ENCODE data around the gene CD160. TPM values are rescaled to one million over a fixed set of nuclear protein-coding genes. Genes with fewer than 3 reads are reported as not detected.
"Not testable (repeated sequence)": the region's sequence is repeated elsewhere in the genome, so short reads cannot be mapped to it uniquely, and the experiment has no call there.

CD160 gene
- total RNA-seq, 2 donors from 2014 or later, result not detected

DNA sequence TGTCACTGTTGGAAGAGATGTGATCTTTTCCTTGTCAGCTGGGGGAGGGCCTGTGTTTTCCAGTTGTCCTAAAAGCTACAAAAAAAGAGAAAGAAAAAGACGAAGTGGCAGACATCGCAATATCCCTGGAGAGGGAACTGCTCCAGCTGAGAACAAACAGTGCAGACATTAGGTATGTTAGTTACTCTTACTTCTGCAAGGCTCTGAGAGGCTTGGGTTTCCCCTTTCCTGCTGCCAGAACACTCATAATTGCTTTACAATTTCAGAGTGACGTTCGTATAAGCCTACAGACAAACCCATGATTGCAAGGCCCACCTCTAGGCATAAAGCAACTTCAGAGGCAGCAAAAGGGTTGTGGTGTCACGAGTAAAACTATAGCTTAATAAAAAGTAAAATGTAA lies 31.1 kb downstream of the CD160 start:
- no peak for DNase-seq (ENCODE audit: low spot score)
- intact Hi-C loops (cut with DNase I), result no loop called here

DNA sequence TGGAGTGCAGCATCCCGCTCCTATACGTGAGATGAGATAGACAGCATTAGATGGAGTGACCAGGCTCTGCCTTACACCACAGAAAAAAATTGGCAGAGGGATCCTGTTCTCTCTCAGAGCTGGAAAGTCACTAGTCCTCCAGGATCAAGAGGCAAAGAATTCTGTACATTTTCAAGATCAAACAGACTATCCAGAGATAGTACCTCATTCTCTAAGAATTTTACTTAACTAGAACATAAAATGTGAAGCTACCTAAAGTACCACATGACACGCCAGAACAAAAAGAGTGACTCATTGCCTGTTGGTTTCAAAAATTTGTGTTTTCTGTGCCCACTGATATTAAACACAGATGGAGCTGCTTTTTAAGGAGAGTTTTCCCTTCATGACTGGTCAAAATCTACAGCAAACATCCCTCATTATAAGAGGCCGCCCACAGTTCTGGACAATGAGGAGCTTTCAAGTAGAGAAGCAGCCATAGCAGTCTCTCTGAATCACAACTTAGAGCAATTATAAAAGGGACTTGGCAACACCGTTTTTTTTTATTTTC lies 32.3 kb downstream of the CD160 start:
- intact Hi-C loops (cut with DNase I), result no loop called here
- DNase-seq (ENCODE audit: low spot score), result no peak

DNA sequence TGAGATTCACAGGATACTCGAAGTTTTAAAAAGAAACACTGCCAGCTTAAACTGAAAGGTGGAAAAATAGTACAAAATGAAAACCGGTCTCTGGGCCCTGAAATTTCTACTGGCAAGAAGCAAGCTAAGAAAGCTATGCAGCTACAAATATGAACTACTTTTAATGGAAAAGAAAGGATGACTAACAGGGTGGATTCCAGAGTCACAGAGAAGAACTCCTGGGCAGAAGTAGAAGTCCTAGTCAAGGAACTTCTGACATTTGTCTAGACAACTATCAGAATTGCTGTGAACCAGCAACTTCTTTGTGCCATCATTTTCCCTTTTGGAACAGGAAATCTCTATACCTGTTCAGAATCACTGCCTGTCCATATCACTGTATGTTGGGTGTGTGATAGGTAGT lies 38.1 kb downstream of the CD160 start:
- DNase-seq (ENCODE audit: low spot score), result no peak
- intact Hi-C loops (cut with DNase I), result no loop called here

DNA sequence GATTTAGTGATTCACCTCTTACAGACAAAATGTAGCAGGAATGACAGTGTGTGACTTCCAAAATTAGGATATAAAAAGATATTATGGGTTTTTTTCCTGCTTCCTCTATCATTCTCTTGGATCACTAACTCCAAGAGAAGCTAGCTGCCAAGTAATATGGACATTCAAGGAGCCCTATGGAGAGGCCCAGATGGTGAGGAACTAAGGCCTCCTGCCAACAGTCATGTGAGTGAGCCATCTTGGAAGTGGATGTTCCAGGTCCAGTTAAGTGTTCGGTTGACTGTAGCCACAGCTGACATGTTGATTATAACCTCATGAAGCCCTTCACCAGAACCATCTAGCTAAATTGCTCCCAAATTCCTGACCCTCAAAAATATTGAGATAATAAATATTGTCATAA lies 38.8 kb downstream of the CD160 start:
- DNase-seq (ENCODE audit: low spot score), result no peak
- intact Hi-C loops (cut with DNase I), result no loop called here

DNA sequence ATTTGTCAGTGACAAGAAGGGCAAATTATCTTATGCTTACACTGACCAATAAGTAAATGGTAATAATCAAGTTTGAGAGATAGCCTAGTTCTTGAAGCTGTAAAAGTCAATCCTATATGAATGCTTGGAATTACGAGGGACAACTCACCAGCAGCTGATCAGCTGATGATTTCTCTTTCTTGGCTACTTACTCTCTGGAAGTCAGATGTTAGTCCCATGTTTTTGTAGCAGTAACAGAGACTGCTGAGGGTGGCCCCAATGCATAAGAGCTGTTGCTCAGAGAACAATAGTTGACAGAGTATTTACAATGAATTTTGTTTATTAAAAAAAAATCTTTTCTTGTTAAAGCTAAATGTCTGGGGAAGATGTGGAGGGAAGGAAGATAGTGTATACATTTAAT lies 39.3 kb downstream of the CD160 start:
- DNase-seq (ENCODE audit: low spot score), result no peak
- intact Hi-C loops (cut with DNase I), result no loop called here

DNA sequence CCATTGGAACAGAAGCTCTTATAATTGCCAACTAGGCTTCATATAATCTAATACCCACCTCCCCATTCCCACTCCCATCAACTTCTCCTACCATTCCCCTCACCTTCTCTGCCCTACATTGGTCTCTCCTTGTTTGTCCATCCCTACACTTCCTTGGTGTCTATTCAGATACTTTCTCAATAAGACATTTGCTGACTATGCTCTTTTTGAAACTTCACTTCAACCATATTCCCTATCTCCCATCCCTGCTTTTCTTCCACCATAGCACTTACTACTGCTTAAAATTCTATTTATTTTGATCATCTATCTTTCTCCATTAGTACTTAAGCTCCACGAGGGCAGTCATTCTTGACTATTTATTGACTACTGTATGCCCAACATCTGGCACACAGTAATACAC lies 40.4 kb downstream of the CD160 start:
- no peak for DNase-seq (ENCODE audit: low spot score)
- intact Hi-C loops (cut with DNase I), result no loop called here

DNA sequence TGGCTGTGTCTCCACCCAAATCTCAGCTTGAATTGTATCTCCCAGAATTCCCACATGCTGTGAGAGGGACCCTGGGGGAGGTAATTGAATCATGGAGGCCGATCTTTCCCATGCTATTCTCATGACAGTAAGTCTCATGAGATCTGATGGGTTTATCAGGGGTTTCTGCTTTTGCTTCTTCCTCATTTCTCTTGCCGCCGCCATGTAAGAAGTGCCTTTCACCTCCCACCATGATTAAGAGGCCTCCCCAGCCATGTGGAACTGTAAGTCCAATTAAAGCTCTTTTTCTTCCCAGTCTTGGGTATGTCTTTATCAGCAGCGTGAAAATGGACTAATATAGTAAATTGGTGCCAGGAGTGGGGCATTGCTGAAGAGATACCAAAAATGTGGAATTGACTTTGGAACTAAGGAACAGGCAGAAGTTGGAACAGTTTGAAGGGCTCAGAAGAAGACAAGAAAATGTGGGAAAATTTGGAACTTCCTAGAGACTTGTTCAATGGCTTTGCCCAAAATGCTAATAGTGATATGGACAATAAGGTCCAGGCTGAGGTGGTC lies 41.2 kb downstream of the CD160 start:
- DNase-seq (ENCODE audit: low spot score); intact Hi-C loops (cut with DNase I): not testable (repeated sequence)

DNA sequence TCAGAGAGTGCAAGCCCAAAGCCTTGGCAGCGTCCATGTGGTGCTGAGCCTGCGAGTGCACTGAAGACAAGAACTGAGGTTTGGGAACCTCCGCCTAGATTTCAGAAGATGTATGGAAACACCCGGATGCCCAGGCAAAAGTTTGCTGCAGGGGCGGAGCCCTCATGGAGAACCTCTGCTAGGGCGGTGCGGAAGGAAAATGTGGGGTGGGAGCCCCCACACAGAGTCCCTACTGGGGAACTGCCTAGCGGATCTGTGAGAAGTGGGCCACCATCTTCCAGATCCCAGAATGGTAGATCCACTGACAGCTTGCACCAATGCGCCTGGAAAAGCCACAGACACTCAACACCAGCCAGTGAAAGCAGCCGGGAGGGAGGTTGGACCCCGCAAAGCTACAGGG lies 42.2 kb downstream of the CD160 start:
- DNase-seq (ENCODE audit: low spot score); intact Hi-C loops (cut with DNase I): not testable (repeated sequence)

DNA sequence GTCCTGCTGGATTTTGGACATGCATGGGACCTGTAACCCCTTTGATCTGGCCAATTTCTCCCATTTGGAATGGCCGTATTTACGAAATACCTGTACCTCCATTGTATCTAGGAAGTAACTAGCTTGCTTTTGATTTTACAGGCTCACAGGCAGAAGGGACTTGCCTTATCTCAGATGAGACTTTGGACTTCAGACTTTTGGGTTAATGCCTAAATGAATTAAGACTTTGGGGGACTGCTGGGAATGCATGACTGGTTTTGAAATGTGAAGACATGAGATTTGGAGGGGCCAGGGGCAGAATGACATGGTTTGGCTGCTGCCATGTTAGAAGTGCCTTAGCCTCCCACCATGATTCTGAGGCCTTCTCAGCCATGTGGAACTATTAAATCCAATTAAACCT lies 42.7 kb downstream of the CD160 start:
- not testable (repeated sequence) for DNase-seq (ENCODE audit: low spot score)

DNA sequence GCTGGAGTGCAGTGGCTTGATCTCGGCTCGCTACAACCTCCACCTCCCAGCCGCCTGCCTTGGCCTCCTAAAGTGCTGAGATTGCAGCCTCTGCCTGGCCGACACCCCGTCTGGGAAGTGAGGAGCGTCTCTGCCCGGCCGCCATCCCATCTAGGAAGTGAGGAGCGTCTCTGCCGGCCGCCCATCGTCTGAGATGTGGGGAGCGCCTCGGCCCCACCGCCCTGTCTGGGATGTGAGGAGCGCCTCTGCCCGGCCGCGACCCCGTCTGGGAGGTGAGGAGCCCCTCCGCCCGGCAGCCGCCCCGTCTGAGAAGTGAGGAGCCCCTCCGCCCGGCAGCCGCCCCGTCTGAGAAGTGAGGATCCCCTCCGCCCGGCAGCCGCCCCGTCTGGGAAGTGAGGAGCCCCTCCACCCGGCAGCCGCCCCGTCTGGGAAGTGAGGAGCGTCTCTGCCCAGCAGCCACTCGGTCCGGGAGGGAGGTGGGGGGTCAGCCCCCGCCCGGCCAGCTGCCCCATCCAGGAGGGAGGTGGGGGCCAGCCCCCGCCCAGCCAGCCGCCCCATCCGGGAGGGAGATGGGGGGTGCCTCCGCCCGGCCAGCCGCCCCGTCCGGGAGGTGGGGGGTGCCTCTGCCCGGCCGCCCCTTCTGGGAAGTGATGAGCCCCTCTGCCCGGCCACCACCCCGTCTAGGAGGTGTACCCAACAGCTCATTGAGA lies 45.1 kb downstream of the CD160 start:
- DNase-seq (ENCODE audit: low spot score); intact Hi-C loops (cut with DNase I): not testable (repeated sequence)

More for the DNA sequence above, 42.7 kb downstream of the CD160 start:
- intact Hi-C loops (cut with DNase I), result not testable (repeated sequence)

DNA sequence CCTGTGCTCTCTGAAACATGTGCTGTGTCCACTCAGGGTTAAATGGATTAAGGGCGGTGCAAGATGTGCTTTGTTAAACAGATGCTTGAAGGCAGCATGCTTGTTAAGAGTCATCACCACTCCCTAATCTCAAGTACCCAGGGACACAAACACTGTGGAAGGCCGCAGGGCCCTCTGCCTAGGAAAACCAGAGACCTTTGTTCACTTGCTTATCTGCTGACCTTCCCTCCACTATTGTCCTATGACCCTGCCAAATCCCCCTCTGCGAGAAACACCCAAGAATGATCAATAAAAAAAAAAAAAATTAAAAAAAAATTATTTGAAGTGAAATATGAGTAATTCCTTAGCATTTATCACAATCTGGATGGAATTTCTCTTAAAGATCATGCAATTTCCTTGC lies 45.8 kb downstream of the CD160 start:
- intact Hi-C loops (cut with DNase I); DNase-seq (ENCODE audit: low spot score): not testable (repeated sequence)

DNA sequence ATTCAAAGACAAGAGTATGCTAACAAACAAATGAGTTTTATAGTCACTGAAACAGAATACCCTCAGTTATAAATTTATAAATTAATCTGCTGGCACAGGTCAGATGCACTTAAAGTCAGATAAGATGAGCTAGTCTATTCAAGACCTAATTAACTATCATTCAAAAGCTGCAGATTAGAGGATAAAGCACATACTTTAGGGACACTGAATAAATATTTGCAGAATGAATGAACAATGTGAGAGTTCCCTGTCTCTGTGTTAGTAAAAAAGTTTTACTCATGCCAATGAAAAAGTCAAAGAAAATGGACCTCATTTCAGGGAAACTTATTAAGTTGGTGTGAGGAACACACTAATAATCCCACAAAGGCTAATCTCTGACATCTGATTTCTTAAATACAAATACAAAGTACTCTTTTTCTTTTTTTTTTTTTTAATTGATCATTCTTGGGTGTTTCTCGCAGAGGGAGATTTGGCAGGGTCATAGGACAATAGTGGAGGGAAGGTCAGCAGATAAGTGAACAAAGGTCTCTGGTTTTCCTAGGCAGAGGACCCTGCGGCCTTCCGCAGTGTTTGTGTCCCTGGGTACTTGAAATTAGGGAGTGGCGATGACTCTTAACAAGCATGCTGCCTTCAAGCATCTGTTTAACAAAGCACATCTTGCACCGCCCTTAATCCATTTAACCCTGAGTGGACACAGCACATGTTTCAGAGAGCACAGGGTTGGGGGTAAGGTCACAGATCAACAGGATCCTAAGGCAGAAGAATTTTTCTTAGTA lies 46.5 kb downstream of the CD160 start:
- DNase-seq (ENCODE audit: low spot score); intact Hi-C loops (cut with DNase I): not testable (repeated sequence)

DNA sequence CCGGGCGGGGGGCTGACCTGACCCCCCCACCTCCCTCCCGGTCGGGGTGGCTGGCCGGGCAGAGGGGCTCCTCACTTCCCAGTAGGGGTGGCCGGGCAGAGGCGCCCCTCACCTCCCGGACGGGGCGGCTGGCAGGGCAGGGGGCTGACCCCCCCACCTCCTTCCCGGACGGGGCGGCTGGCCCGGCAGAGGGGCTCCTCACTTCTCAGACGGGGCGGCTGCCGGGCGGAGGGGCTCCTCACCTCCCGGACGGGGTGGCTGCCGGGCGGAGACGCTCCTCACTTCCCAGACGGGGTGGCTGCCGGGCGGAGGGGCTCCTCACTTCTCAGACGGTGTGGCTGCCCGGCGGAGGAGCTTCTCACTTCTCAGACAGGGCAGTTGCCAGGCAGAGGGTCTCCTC lies 47.6 kb downstream of the CD160 start:
- DNase-seq (ENCODE audit: low spot score); intact Hi-C loops (cut with DNase I): not testable (repeated sequence)

DNA sequence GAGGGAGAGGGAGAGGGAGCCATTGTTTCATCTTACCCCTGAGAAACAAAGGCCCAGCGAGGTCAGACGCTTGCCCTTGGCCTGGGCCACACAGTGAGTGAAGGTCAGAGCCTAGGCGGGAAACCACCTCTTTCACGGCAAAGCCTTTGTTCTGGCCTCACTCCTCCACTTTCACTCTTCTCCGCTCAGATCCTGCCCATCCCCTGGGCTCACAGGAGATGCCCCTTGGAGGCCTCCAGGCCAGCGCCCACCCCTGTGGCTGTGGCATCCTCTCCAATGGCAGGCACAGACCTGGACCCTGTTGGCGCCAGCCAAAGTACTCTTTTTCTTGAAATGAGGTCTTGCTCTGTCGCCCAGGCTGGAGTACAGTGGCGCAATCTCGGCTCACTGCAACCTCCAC lies 48.7 kb downstream of the CD160 start:
- DNase-seq (ENCODE audit: low spot score); intact Hi-C loops (cut with DNase I): not testable (repeated sequence)

DNA sequence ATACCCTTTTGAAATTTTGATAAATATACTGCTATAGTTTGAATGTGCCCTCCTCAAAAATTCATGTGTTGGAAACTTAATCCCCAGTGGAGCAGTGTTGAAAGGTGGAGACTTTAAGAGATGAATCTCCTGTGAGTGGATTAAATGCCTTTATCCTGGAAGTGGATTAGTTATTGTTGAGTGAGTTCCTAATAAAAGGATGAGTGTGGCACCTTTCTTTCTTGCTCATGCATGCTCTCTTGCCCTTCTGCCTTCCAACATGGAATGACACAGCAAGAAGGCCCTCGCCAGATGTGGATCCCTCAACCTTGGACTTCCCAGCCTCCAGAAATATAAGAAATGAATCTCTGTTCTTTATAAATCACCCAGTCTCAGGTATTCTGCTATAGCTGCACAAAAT lies 51.8 kb downstream of the CD160 start:
- intact Hi-C loops (cut with DNase I), result no loop called here
- no peak for DNase-seq (ENCODE audit: low spot score)

DNA sequence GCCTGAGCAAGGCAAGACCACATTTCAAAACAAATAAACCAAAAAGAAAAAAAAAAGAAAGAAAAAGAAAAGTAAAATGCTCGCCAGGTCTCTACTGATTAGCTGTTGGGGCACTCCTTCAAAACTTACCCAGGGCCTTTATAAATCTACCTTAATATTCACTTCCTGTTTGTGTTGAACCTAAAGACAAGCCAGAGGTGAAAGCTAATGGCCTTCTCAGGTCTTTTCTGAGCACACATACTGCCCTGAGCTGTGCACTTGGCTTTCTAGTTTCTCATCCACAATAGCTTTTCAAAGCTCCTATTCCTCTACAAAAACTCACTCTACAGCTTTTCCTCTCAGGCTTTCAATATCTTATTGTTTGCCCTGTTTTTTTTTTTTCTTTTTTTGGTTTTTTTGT lies 54.1 kb downstream of the CD160 start:
- no peak for DNase-seq (ENCODE audit: low spot score)
- intact Hi-C loops (cut with DNase I), result no loop called here

DNA sequence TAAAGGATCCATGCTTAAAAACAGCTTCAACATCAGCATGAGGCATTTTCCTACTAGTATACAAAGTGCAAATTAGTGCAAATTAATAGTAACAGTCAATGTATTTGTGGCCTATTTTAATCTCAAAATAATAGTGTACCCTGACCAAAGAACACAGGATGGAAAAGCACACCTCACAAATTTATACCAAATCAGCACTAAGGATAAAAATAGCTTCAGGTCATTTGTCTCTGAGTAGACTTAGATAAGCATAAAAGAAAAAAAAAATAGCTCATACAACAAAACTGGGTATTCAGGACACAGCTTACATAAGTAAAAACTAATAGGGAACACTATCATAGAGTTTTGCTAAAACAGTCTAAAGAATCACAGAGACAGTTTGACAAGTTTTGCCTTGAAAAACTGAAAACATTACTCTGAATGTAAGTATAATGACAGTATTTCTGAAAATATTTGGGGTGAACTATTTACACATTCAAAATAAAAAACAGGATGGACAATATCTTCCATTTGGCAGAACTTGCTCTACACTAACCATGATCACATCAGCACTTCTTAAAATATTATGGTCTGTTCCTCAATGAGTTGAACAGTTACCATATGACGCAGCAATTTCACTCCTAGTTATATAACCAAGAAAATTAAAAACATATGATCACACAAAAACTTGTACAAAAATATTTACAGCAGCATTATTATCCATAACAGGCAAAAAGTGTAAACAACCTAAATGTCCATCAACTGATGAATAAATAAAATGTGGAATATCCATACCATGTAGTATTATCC lies 58.3 kb downstream of the CD160 start:
- intact Hi-C loops (cut with DNase I), result no loop called here
- no peak for DNase-seq (ENCODE audit: low spot score)

DNA sequence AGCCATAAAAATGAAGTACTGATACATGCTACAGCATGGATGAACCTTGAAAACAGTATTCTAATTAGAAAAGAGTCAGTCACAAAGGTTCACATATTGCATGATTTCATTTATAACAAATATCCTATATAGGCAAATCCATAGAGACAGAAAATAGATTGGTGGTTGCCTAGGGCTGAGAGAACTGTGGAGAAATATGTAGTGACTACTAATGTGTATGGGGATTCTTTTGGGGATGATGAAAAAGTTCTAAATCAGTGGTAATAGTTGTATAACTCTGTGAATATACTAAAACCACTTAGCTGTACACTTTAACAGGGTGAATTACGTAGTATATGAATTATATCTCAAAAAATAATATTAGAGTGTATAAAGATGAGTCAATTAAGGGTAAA lies 58.8 kb downstream of the CD160 start:
- intact Hi-C loops (cut with DNase I), result no loop called here
- DNase-seq (ENCODE audit: low spot score), result no peak

DNA sequence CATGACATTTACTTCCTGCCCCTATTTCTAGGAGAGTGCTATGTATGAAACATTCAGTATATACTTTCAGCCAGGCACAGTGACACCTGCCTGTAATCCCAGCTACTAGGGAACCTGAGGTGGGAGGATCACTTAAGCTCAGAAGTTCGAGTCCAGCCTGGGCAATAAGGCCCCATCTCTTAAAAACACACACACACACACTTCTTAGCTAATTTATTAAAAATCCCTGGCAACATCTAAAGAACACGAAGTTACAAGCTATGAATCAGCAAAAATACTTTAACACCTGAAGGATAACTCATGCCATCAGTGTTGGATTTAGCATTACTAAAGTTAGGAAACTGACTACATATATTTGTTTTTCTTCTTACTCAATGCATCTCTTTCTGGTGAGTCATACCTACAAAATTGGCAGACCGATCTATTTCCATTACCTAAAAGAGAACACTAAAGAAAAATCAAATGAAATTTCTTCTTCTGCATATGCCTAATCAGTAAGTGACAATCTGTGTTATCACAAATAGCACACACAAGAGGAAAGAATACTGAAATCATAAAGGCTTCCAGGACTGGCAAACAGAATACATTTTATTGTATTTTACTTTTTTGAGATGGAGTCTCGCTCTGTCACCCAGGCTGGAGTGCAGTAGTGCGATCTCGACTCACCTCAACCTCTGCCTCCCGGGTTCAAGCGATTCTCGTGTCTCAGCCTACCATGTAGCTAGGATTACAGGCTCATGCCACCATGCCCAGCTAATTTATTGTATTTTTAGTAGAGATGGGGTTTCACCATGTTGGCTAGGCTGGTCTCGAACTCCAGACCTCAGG lies 63.2 kb downstream of the CD160 start:
- intact Hi-C loops (cut with DNase I), result no loop called here
- DNase-seq (ENCODE audit: low spot score), result no peak

Measured in posterior vena cava (tissue), 2 donors.